SK-MEL-5 (cell line): ENCODE results near the gene ARRB2. TPM values are rescaled to one million over a fixed set of nuclear protein-coding genes. Genes with fewer than 3 reads are reported as not detected.
A peak's percentile ranks its signal among the peaks of the same experiment; 100 is the strongest.
"Not testable (repeated sequence)": the region's sequence is repeated elsewhere in the genome, so short reads cannot be mapped to it uniquely, and the experiment has no call there.

Source experiments
- DNase-seq: peaks from one replicate; pipeline ENCODE4 v3.0.0-alpha.2; 2016; ENCODE audit warnings: low read depth, low spot score
- in situ Hi-C: cut with HindIII; loops from 2 replicates; pipeline ENCODE4 v1.10.0; 2016; ENCODE audit warnings: low sequenced_read_pairs, high pct_unique_total_duplicates, low pct_unique_long_range_greater_than_20kb
- polyA plus RNA-seq, 2 experiments: library from polyadenylated mRNA; depleted of rRNA; stranded (reverse); fragments of >200 nt; gene quantifications; 2 replicates each; pipeline ENCODE4 v1.2.3, GENCODE V29; 2015
- total RNA-seq: library from RNA; depleted of rRNA; stranded (reverse); fragments of >200 nt; shearing (Covaris generic); gene quantifications from 2 replicates; pipeline ENCODE4 v1.2.3, GENCODE V29; 2014; rRNA removed

Gene ARRB2
- 13.6 and 17.2 TPM in 2 replicates for total RNA-seq
- 17.8 and 19.0 TPM in 2 replicates for polyA plus RNA-seq (2015; cell fraction: cytosol; rRNA removed)
- 26.6 and 40.4 TPM in 2 replicates for polyA plus RNA-seq (2015; cell fraction: nucleus; rRNA removed)

- in situ Hi-C loops = no loop called here
- peak; percentile 98 for DNase-seq
Measured at GRCh38 chr17:4709794-4710692, at the start of gene ARRB2. ARRB2 (plus strand) TSS chr17:4710632; CDS start chr17:4710722, 90 bp downstream.

GRCh38 chr17:4663711-4664110, 46.7 kb upstream of the ARRB2 start:
- in situ Hi-C loops = no loop called here
- no peak for DNase-seq

- in situ Hi-C loops = no loop called here
- DNase-seq = no peak
Measured at GRCh38 chr17:4664230-4664629, 46.2 kb upstream of the ARRB2 start.

- DNase-seq = no peak
- in situ Hi-C loops = no loop called here
Measured at GRCh38 chr17:4665027-4665426, 45.4 kb upstream of the ARRB2 start.

- no peak for DNase-seq
- in situ Hi-C loops = no loop called here
Measured at GRCh38 chr17:4666296-4666695, 44.1 kb upstream of the ARRB2 start.

GRCh38 chr17:4667166-4667565, 43.3 kb upstream of the ARRB2 start:
- in situ Hi-C loops = no loop called here
- no peak for DNase-seq

DNA sequence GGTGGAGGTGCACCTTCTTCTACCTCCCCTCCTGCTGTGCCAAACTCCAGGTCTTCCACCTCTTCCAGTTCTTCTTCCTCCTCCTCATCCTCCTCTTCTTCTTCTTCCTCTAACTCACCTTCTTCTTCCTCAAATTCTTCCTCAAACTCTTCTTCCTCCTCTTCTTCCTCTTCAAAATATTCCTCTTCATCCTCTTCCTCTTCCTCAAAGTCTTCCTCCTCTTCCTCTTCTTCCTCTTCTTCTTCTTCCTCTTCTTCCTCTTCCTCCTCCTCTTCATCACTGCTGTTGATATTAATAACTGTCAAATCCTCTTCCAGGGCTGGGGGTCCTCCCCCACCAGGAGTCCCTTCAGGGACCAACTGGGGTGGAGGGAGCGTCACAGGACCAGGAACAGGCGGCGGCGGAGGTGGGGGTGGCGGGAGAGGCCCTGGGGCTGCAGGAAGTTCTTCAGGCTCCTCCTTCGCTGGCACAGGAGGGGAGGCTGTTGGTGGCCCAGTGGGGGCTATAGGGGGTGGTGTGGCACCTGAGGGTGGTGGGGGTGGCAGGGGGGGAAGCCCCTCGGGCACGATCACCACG, 38.3 kb upstream of the ARRB2 start:
- in situ Hi-C loops = no loop called here
- DNase-seq = no peak

- DNase-seq = no peak
- in situ Hi-C loops = no loop called here
Measured at GRCh38 chr17:4672751-4673150, 37.7 kb upstream of the ARRB2 start.

DNA sequence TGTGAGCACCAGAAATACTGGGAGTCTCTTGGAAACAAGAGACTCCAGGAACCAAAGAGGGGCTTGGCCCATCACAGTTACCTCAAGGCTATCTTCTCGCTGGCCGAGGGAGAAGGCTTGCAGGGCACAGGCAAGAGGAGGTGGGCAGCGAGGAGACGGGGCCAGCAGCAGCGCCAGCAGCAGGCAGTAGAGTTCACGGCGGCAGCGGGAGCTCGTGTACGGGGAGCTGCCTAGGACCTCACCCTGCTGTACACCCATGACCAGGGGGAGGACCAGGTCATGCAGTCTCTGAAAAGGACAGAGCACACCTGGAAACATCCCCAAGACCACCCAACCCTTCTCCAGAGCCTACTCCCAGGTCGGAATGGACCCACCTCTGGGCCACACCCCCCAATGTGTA, 37.3 kb upstream of the ARRB2 start:
- in situ Hi-C loops = no loop called here
- no peak for DNase-seq

DNA sequence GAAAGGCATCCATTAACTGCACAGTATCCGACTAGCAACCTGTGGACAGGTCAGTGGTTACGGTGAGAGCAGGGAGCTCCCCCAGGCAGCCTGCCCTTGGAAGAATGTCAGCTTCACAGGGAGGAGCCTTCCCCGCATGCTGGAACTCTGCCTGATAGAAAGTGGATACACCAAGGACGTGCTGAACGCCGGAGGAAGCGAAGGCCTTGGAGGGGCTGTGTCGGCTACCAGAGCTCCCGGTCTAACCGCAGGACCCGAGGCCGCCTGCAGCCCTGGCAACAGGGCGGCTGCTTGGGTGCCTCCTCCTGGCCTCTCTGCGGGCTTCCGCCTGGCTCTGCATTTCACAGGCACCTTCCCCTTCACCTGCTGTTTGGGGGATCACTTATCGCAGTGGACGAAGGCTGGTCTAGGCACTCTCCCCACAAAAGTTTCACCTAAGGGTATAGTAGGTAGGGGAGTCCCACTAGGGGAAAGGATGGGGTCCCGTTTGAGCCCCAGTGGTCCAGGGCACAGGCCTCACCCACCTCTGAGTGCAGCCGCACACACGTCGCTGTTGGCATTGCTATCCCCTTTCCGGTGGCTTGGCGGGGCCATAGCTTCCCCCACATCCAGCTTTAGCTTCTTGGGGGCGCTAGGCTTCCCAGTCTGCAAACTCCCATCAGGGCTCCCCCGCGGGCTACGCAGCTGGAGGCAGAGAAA, 36.3 kb upstream of the ARRB2 start:
- in situ Hi-C loops = no loop called here
- no peak for DNase-seq

GRCh38 chr17:4674685-4674998, 35.8 kb upstream of the ARRB2 start:
- in situ Hi-C loops = no loop called here
- DNase-seq = no peak

DNA sequence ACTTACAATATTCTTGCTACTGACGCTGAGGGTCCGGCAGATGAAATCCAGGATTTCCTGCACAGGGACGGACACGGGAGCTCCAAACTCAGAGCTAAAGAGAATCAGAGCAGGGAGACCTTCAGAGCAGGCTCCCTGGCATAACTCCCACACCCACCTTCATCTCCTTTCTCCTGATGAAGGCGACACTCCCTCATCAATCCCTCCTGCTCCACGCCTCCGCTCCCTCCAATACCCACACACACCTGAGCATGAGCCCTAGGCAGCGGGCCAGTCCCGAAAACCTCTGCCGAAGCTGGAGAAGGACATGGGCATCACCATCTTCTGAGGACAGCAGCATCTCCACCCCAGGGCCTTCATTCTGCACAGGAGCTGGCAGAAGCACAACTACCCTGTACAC, 34.6 kb upstream of the ARRB2 start:
- in situ Hi-C loops = no loop called here
- DNase-seq = no peak

DNA sequence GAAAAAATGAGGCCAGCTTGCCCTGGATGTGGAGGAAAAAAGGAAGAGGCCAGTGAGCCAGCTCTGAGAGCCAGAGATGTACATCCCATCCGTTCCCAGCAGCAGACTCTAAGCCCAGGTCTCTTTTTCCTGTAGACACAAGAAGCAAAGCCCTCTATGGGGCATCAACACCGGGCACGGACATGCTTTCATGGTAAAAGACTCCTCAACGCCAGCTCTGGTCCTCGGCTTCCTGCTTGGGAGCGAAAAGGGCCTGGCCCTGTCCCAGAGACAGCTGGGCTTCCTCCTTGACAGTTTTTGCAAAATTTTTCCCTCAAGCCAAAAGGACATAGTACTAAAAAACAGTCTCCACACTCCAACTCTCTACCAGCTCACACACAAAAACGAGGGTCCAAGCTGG, 33.6 kb upstream of the ARRB2 start:
- in situ Hi-C loops = no loop called here
- DNase-seq = no peak

GRCh38 chr17:4678448-4679026, 31.9 kb upstream of the ARRB2 start:
- in situ Hi-C loops = no loop called here
- no peak for DNase-seq

DNA sequence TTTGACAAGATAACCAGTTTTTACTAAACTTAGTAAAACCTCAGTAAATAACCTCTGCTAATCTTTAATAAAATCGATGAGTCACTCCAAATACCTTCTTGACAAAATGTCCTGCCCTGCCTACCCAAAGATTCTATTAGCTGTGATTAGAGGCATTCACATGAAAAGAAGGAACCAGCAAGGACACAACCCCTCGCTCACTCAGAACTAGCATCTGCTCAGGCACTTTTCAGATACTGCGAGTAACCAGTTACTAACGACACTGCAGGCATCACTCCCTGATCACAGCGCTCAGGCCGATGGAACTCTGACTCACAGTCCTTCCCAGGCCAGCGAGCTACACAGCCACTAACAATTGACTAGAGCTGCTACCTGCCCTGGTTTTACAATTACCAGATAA, 30.8 kb upstream of the ARRB2 start:
- in situ Hi-C loops = no loop called here
- no peak for DNase-seq

- in situ Hi-C loops, DNase-seq: not testable (repeated sequence)
Measured at GRCh38 chr17:4683739-4684138, 26.7 kb upstream of the ARRB2 start.

DNA sequence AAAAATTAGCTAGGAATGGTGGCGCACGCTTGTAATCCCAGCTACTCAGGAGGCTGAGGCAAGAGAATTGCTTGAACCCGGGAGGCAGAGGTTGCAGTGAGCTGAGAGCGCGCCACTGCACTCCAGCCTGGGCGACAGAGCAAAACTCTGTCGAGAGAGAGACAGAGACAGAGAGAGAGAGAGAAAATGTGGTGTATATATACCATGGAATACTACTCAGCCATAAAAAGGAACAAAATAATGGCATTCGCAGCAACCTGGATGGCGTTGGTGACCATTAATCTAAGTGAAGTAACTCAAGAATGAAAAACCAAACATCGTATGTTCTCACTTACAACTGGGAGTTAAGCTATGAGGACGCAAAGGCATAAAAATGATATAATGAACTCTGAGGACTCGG, 20.6 kb upstream of the ARRB2 start:
- DNase-seq, in situ Hi-C loops: not testable (repeated sequence)

DNA sequence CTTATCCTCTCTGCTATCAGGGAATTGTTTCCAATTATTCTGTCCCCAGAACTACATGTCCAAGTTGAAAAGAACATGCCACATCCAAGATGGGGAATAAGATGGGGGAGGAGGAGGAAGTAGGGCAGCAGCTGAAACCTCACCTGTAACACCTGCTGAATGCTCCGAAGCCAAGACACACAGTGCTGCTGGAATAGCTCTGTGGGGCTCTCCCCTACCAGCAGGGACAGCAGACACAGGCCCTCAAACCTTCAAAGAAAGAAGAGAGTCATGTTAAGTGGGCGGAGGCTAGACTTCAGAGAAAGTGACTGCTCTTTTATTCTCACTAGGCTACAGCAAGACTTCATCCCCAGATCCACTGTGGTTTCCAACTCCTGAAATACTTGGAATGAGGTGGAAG, 19.7 kb upstream of the ARRB2 start:
- in situ Hi-C loops = no loop called here
- no peak for DNase-seq
